SK-N-MC (cell line): ENCODE results near the gene IPMK.
"Not testable (repeated sequence)": the region's sequence is repeated elsewhere in the genome, so short reads cannot be mapped to it uniquely, and the experiment has no call there.

Experiments used
- DNase-seq: peaks from one replicate; pipeline ENCODE4 v3.0.0-alpha.2; 2011; ENCODE audit warnings: low read depth, low spot score
- H3K27ac ChIP-seq: fragments of 200-600 bp; sonication (generic); 2 replicates; pipeline ENCODE4 v1.5.1; 2016; ENCODE audit warnings: mixed run types
- H3K36me3 ChIP-seq: fragments of 200-600 bp; sonication (generic); 2 replicates; pipeline ENCODE4 v1.6.1; 2017; ENCODE audit warnings: antibody characterized with exemption, low read length, mixed read lengths; ENCODE audit not compliant: insufficient read depth
- H3K4me3 ChIP-seq: fragments of 200-600 bp; sonication (generic); 2 replicates; pipeline ENCODE4 v1.5.1; 2016
- H3K9ac ChIP-seq: fragments of 200-600 bp; sonication (generic); 2 replicates; pipeline ENCODE4 v1.8.0; 2017; ENCODE audit warnings: mixed run types, mixed read lengths; ENCODE audit not compliant: insufficient read length
- H3K9me3 ChIP-seq: fragments of 200-600 bp; sonication (generic); 2 replicates; pipeline ENCODE4 v1.6.1; 2017; ENCODE audit warnings: low read depth, mild to moderate bottlenecking, antibody characterized with exemption, low read length, moderate library complexity, mixed read lengths
- EZH2 ChIP-seq: fragments of 200-600 bp; sonication (generic); IDR thresholded peaks from one replicate; pipeline ENCODE4 v1.6.1; 2017; ENCODE audit warnings: antibody characterized with exemption
- FOXP2 ChIP-seq: optimal IDR thresholded peaks from 2 replicates; pipeline ENCODE3; 2011; ENCODE audit warnings: mild to moderate bottlenecking, moderate library complexity; ENCODE audit not compliant: insufficient read depth; ENCODE audit errors: extremely low read length, control extremely low read depth
- POLR2AphosphoS5 ChIP-seq: IDR thresholded peaks from 2 replicates; pipeline ENCODE4 v1.6.1; 2012; ENCODE audit warnings: mild to moderate bottlenecking, low read depth, low read length, borderline replicate concordance

IPMK gene

DNA sequence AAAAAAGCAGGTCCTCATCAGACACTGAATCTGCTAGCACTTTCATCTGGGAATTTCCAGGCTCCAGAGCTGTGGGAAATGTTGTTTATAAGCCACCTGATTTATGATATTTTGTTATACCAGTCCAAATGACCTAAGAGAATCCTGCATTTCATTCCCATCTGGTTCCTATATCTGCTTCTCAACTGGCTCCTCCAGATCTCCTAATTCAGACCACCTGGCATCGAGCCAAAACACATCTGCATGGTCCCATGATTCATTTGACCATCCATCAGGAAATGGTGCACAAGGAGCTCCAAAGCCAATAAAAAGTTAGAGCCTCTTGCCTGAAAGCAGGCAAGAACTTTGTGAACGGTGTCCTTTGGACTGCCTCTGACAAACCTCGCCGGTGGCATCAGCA is 108.9 kb downstream of the IPMK start:
- Histone ChIP-seq H3K4me3 (no peak overlapping the region), H3K27ac (no peak overlapping the region), H3K9ac (no peak overlapping the region), H3K9me3 (no peaks in the 10 kb centered on the region), H3K36me3 (no peaks in the 10 kb centered on the region)
- no peak for DNase-seq
- no peak for TF ChIP-seq POLR2AphosphoS5

DNA sequence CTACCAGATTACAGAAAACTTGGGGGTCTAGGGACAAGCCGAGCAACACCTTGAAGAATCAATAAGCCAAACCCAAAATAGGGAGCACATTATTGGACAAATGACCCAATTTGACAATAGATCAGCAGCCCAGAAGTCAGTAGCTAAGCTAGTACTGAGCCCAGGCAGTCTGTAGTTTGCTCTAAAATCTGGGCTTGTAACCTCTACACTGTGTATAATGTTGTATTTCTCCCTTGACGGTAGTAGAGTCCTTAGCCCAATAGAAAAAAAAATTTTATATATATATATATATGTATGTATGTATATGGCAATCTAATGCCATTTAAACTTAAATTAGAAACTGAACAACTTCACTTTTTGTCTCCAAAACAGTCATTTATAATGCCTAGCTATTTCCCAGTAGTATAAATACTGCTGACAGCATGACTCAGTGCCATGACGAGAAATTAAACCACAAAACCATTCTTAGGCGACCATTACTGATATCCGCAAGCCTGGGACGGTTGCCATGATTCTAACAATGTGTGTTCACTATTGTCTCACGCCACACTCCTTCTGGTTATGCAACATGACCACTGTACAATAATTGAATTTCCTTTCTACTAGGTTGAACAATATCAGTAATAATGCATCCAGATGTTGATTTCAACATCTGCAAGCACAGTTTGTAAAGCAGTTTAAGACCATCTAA is 110.5 kb downstream of the IPMK start:
- no peak overlapping the region for H3K9ac ChIP-seq
- H3K27ac ChIP-seq, result no peak overlapping the region
- H3K9me3 ChIP-seq, result no peaks in the 10 kb centered on the region
- DNase-seq, result no peak
- TF ChIP-seq EZH2 (no peak), FOXP2 (no peak), POLR2AphosphoS5 (no peak)
- H3K36me3 ChIP-seq, result no peaks in the 10 kb centered on the region
- H3K4me3 ChIP-seq, result no peak overlapping the region

DNA sequence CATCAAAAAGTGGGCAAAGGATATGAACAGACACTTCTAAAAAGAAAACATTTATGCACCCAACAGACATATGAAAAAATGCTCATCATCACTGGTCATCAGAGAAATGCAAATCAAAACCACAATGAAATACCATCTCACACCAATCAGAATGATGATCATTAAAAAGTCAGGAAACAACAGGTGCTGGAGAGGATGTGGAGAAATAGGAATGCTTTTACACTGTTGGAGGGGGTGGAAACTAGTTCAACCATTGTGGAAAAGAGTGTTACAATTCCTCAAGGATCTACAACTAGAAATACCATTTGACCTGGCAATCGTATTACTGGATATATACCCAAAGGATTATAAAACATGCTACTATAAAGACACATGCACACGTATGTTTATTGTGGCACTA is 111.8 kb downstream of the IPMK start:
- not testable (repeated sequence) for H3K36me3 ChIP-seq, H3K27ac ChIP-seq, H3K4me3 ChIP-seq, DNase-seq, H3K9me3 ChIP-seq, H3K9ac ChIP-seq

DNA sequence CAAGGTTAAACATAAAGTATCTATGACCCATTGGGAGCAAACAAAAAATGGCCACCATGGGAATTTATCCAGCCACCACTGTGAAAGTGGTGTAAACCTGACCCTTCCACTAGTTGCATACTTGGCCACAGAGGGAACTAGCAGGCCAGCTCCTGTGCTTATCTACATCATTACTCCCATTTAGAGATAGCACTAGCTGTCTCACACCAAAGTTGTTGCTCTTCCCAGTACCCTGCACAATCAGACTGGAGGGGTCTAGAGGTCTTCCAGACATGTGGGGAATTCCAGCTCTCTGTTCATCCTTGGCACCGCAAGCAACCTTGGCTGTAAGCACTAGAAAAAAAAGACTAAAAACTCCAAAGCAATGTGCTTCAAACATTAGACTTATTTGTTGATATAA is 113.9 kb downstream of the IPMK start:
- Histone ChIP-seq H3K9me3 (no peaks in the 10 kb centered on the region), H3K27ac (no peak overlapping the region), H3K36me3 (no peaks in the 10 kb centered on the region), H3K4me3 (no peak overlapping the region), H3K9ac (no peak overlapping the region)
- DNase-seq, result no peak
- TF ChIP-seq FOXP2, result no peak
- no peak for TF ChIP-seq EZH2
- TF ChIP-seq POLR2AphosphoS5, result no peak

DNA sequence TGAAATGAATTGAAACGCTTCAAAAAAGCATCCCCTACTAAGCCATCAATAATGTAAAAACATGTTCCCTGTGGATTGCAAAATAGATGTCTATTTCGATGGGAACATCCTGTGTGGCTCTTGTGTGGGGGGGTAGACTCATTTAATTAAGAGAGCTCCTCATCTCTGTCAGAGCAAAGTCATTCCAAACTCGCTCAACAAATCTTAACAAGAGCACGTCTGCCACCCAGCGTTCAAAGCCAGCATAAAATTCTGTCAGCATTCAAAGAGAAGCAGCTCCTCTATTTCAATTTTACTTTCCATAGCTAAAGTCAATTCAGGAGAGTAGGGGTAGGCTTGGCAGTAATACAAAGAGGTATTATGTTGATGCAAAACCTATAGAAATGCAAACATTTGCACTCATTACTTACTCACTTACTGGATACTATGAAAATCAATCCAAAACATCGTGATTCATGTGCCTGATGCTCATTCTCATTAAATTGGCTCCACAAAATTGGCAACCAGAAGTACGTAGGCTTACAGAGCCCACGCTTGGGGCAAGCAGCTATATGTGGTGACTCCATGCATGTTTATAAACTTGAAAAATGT is 114.9 kb downstream of the IPMK start:
- Histone ChIP-seq H3K27ac (no peak overlapping the region), H3K4me3 (no peak overlapping the region), H3K9ac (no peak overlapping the region), H3K9me3 (no peaks in the 10 kb centered on the region), H3K36me3 (no peaks in the 10 kb centered on the region)
- no peak for DNase-seq
- TF ChIP-seq FOXP2, result no peak
- TF ChIP-seq EZH2, result no peak
- no peak for TF ChIP-seq POLR2AphosphoS5

DNA sequence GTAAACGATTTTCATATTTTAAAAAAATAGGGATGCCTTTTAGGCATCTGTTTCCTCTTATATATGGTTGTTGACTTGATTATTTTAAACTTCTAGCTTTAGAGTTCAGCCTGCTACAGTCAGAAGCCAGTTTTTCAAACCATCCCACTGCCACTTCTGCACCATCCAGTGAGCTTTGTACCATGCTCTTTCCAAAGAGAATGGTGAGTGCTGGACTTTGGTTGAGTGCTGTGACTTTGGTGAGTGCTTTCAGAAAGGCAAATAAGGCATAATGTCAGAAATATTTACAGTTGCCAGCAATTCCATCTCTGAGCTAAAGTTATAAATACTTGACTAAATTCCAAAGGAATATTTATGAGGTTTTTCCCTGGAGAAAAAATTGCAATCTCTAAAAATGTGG is 117.4 kb downstream of the IPMK start:
- DNase-seq, result no peak
- H3K9me3 ChIP-seq, result no peaks in the 10 kb centered on the region
- no peaks in the 10 kb centered on the region for H3K36me3 ChIP-seq
- TF ChIP-seq POLR2AphosphoS5 (no peak), FOXP2 (no peak), EZH2 (no peak)
- H3K9ac ChIP-seq, result no peak overlapping the region
- no peak overlapping the region for H3K27ac ChIP-seq
- H3K4me3 ChIP-seq, result no peak overlapping the region

DNA sequence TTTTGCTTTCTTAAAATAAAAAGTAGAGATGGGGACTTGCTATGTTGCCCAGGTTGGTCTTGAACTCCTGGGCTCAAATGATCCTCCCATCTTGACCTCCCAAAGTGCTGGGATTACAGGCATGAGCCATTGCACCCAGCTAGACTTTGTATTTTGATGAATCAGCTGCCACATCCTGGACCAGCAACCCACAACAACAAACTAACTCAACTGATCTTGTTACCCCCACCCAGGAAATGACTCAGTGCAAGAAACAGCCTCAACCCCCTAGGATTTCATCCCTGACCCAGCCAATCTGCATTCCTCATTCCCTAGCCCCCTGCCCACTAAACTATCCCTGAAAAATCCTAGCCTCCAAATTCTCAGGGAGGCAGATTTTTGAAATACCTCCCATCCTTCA is 123.8 kb downstream of the IPMK start:
- H3K27ac ChIP-seq, result no peak overlapping the region
- TF ChIP-seq POLR2AphosphoS5 (no peak), FOXP2 (no peak), EZH2 (no peak)
- DNase-seq, result no peak
- no peak overlapping the region for H3K9ac ChIP-seq
- H3K36me3 ChIP-seq, result no peaks in the 10 kb centered on the region
- H3K4me3 ChIP-seq, result no peak overlapping the region
- no peaks in the 10 kb centered on the region for H3K9me3 ChIP-seq
